K562 (cell line): ENCODE results near the gene CCNC. TPM values are rescaled to one million over a fixed set of nuclear protein-coding genes. Genes with fewer than 3 reads are reported as not detected.

ENCODE experiments used
- AFF1 ChIP-seq, 2 experiments: fragments of 450-650 bp; IDR thresholded peaks; 2 replicates each; pipeline ENCODE4 v1.6.1; 2018; ENCODE audit warnings: mild to moderate bottlenecking in 2 of 2, low read depth in 1 of 2; ENCODE audit not compliant: partially characterized antibody in 2 of 2
- ASH1L ChIP-seq: fragments of 450-650 bp; IDR thresholded peaks from 2 replicates; pipeline ENCODE4 v1.6.1; 2018; ENCODE audit warnings: borderline replicate concordance, mild to moderate bottlenecking, low read depth; ENCODE audit not compliant: partially characterized antibody
- ERF ChIP-seq: fragments of 450-650 bp; formaldehyde crosslinking; IDR thresholded peaks from 2 replicates; pipeline ENCODE4 v1.4.0; 2020; ENCODE audit warnings: mild to moderate bottlenecking, mixed read lengths
- GATA2 ChIP-seq: sonication (generic); formaldehyde crosslinking; IDR thresholded peaks from 2 replicates; pipeline ENCODE4 v1.4.0; 2020; ENCODE audit warnings: mild to moderate bottlenecking, missing genetic modification reagents
- HDAC1 ChIP-seq, 2 experiments: fragments of 450-650 bp; IDR thresholded peaks; 2 replicates each; pipeline ENCODE4 v1.6.1; 2016 to 2017; ENCODE audit warnings: inconsistent platforms in 1 of 2, mild to moderate bottlenecking in 1 of 2, moderate library complexity in 1 of 2
- HLTF ChIP-seq: fragments of 450-650 bp; IDR thresholded peaks from 2 replicates; pipeline ENCODE4 v1.6.1; 2016
- NFXL1 ChIP-seq: fragments of 450-650 bp; formaldehyde crosslinking; IDR thresholded peaks from 2 replicates; pipeline ENCODE4 v1.4.0; 2021; ENCODE audit warnings: mild to moderate bottlenecking
- POLR2B ChIP-seq: fragments of 450-650 bp; IDR thresholded peaks from 2 replicates; pipeline ENCODE4 v1.6.1; 2018; ENCODE audit warnings: low read depth; ENCODE audit not compliant: partially characterized antibody
- POLR2G ChIP-seq: fragments of 200-400 bp; formaldehyde crosslinking; IDR thresholded peaks from 2 replicates; pipeline ENCODE4 v1.6.1; 2017; ENCODE audit warnings: low read depth, mild to moderate bottlenecking, antibody characterized with exemption, low read length, moderate library complexity
- PRMT5 ChIP-seq: sonication (generic); formaldehyde crosslinking; IDR thresholded peaks from 2 replicates; pipeline ENCODE4 v1.5.0; 2020; ENCODE audit warnings: missing genetic modification reagents
- PYGO2 ChIP-seq: fragments of 450-650 bp; IDR thresholded peaks from 2 replicates; pipeline ENCODE4 v1.6.1; 2016; ENCODE audit warnings: mild to moderate bottlenecking, missing genetic modification characterization, moderate library complexity, missing compliant biosample characterization
- SRSF9 ChIP-seq: fragments of 200-400 bp; formaldehyde crosslinking; IDR thresholded peaks from 2 replicates; pipeline ENCODE4 v1.6.1; 2017; ENCODE audit warnings: low read depth, low read length, borderline replicate concordance
- SUPT5H ChIP-seq: fragments of 450-650 bp; IDR thresholded peaks from 2 replicates; pipeline ENCODE4 v1.6.1; 2016
- TCFL5 ChIP-seq: fragments of 250-450 bp; sonication (Bioruptor Pico); conservative IDR thresholded peaks from 2 replicates; pipeline ENCODE4 v1.6.1; 2021; ENCODE audit warnings: mild to moderate bottlenecking, moderate library complexity, matching md5 sums
- XRCC5 ChIP-seq: fragments of 200-400 bp; formaldehyde crosslinking; IDR thresholded peaks from 2 replicates; pipeline ENCODE4 v1.6.1; 2017; ENCODE audit warnings: low read depth, mild to moderate bottlenecking, low read length
- YY1 ChIP-seq, 3 experiments: IDR thresholded peaks; 2 replicates each; pipeline ENCODE4 v1.6.1; 2011; ENCODE audit warnings: low read length in 2 of 3, mild to moderate bottlenecking in 2 of 3, moderate library complexity in 2 of 3, borderline replicate concordance in 1 of 3, control low read depth in 1 of 3, low read depth in 1 of 3; ENCODE audit not compliant: insufficient read depth in 3 of 3, insufficient replicate concordance in 2 of 3, control insufficient read depth in 1 of 3, insufficient read length in 1 of 3; ENCODE audit errors: extremely low read depth in 1 of 3
- ZBTB2 ChIP-seq: fragments of 450-650 bp; IDR thresholded peaks from 2 replicates; pipeline ENCODE4 v1.6.1; 2016; ENCODE audit warnings: antibody characterized with exemption
- ZFP30 ChIP-seq: fragments of 250-450 bp; sonication (Bioruptor Pico); IDR thresholded peaks from 2 replicates; pipeline ENCODE4 v1.8.0; 2022; ENCODE audit warnings: moderate library complexity, mild to moderate bottlenecking, inconsistent platforms, borderline replicate concordance
- polyA plus RNA-seq, 8 experiments: library from polyadenylated mRNA; depleted of rRNA in 4 of 8; stranded (reverse) in 5 of 8; unstranded in 3 of 8; fragments of >200 nt; fragmentation: Nextera tagmentation in 2 of 8; fragmentation: Illumina TruSeq in 1 of 8; extraction: Ambion mirVana in 2 of 8; extraction: Trizol in 1 of 8; gene quantifications; 2 replicates each; pipeline versions ENCODE4 v1.2.1 to v1.2.3, GENCODE V29; 2011 to 2014; ENCODE audit warnings: inconsistent platforms in 1 of 8, missing spikeins in 1 of 8
- total RNA-seq, 7 experiments: library from RNA; depleted of rRNA in 6 of 7; stranded (reverse); fragments of >200 nt in 6 of 7; fragmentation: Illumina TruSeq in 2 of 7; extraction: Trizol in 2 of 7; gene quantifications; 2 replicates each; pipeline versions ENCODE4 v1.2.1 to v1.2.3, GENCODE V29; 2011 to 2021; ENCODE audit warnings: low replicate concordance in 1 of 7
- TF ChIP-seq, protein P1 (sequence below): sonication (generic); formaldehyde crosslinking; IDR thresholded peaks from 2 replicates; pipeline ENCODE4 v1.8.0; 2022; ENCODE audit warnings: missing genetic modification reagents, mild to moderate bottlenecking, borderline replicate concordance

CCNC gene
- total and polyA plus RNA-seq, 9 of the 15 experiments (the other 6 are each of a cell fraction or from before 2014, with no cell fraction given): 68.7 to 177 (median 99.6) TPM

DNA sequence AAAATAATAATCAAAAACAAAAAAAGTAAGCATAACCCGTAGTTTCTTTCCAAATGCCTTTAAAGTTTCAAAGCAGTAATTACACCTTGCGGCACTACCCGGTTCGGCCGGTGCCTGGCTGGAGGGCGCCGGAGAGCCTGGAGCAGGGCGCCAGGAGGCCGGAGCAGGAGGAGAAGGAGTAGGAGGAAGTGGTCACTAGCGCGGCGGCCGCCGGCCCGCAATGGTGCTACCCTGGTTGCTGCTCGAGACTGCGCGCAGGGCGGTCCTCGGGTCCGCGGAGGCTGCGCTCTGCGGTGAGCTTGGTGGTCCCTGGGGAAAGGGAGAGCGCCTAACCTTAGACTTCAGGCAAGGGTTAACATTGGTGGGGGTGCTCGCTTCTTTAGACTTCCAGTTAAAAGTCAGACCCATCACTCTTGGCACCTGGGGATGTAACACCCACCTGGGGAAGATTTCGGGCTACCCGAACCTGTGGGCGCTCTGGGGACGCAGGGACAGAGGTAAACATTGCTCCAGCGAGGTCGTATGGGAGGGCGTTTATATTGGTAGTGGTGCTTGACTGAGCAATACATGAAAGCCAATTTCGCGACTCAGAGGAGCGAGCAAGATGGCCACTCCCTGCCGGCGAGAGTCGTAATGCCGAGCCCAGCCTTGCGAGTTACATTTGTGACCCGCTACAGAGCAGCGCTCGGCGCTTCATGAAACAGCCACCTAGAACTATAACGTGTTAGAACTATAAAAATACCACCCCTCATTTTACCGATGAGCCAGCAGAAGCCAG lies 47.4 kb downstream of the CCNC start (continued):
- TF ChIP-seq AFF1 (IDR thresholded peaks at IDR 0.05; ENCODE audit: low read depth in 1 of 2, partially characterized antibody in 2 of 2) (no peak), HDAC1 (IDR thresholded peaks at IDR 0.05) (0 out of 4 replicates have a peak, but pooled peaks of 1 of the 2 experiments have one; percentile 25), NFXL1 (no peak), SUPT5H (peak; percentile 97), ERF (CRISPR knock-in tag) (no peak), ZBTB2 (no peak), PYGO2 (tag) (no peak), PRMT5 (CRISPR knock-in tag) (no peak), POLR2G (peak; percentile 99), HLTF (no peak), ASH1L (no peak), SRSF9 (no peak), GATA2 (CRISPR knock-in tag) (no peak), TCFL5 (CRISPR knock-in tag) (no peak), POLR2B (peak; percentile 95), ZFP30 (no peak), YY1 (IDR thresholded peaks at IDR 0.05; ENCODE audit: borderline replicate concordance in 1 of 3, control insufficient read depth in 1 of 3, extremely low read depth in 1 of 3, insufficient read depth in 3 of 3, insufficient read length in 1 of 3, insufficient replicate concordance in 2 of 3, low read depth in 1 of 3, low read length in 2 of 3) (peak; percentile 61 to 93 (median 85)), XRCC5 (0 out of 2 replicates have a peak, but pooled peaks have one; percentile 23)
- TF ChIP-seq, protein P1, sequence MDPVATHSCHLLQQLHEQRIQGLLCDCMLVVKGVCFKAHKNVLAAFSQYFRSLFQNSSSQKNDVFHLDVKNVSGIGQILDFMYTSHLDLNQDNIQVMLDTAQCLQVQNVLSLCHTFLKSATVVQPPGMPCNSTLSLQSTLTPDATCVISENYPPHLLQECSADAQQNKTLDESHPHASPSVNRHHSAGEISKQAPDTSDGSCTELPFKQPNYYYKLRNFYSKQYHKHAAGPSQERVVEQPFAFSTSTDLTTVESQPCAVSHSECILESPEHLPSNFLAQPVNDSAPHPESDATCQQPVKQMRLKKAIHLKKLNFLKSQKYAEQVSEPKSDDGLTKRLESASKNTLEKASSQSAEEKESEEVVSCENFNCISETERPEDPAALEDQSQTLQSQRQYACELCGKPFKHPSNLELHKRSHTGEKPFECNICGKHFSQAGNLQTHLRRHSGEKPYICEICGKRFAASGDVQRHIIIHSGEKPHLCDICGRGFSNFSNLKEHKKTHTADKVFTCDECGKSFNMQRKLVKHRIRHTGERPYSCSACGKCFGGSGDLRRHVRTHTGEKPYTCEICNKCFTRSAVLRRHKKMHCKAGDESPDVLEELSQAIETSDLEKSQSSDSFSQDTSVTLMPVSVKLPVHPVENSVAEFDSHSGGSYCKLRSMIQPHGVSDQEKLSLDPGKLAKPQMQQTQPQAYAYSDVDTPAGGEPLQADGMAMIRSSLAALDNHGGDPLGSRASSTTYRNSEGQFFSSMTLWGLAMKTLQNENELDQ: no peak
